PFSK-1 (cell line): ENCODE data around the gene POLA1.

Source experiments
- POLR2AphosphoS5 ChIP-seq: IDR thresholded peaks from 2 replicates; pipeline ENCODE4 v1.6.1; 2012; ENCODE audit warnings: low read depth, mild to moderate bottlenecking, control low read depth, low read length, moderate library complexity
- TAF1 ChIP-seq: IDR thresholded peaks from 2 replicates; pipeline ENCODE4 v1.6.1; 2012; ENCODE audit warnings: low read length, control low read depth, borderline replicate concordance; ENCODE audit not compliant: insufficient read depth

DNA sequence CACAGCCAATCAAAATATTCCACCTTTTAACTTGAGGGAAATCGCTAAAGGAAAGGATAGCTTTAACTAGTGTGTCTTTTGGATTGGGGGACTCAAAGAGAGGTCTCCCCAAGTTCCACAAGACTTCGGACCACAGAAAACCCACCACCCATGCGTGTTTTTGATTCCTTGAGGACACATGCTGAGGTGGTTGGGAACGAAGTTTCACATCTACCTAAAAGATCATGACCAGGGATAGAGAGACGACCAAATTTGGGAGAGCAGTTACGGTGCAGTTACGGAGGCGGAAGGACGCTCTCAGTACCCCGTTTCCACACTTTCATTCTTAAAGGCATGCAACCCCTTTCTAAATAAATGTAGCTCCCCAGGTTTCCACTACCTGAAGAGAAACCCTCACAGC lies 47.7 kb upstream of the POLA1 start:
- TF ChIP-seq POLR2AphosphoS5 = no peak
- TF ChIP-seq TAF1 = no peak
